Tibial nerve (tissue), 4 donors: ENCODE data around the gene ST8SIA1. TPM values are rescaled to one million over a fixed set of nuclear protein-coding genes. Genes with fewer than 3 reads are reported as not detected.

Source experiments
- DNase-seq, 2 donors: peaks; one replicate each; pipeline ENCODE4 v3.0.0-alpha.2; 2019; ENCODE audit warnings: low spot score in 2 of 2
- H3K27ac ChIP-seq, 4 donors: fragments of 200-600 bp; sonication (generic) in 3 of 4; one replicate each; pipeline ENCODE4 v1.5.1; 2017 to 2019; ENCODE audit warnings: mild to moderate bottlenecking in 1 of 4
- H3K27me3 ChIP-seq, 2 donors: fragments of 200-600 bp; sonication (generic) in 1 of 2; one replicate each; pipeline versions ENCODE4 v1.5.1 to v1.6.0; 2017 to 2019
- H3K36me3 ChIP-seq, 3 donors: fragments of 200-600 bp; sonication (generic); one replicate each; pipeline ENCODE4 v1.5.1; 2018 to 2019
- H3K4me1 ChIP-seq, 4 donors: fragments of 200-600 bp; sonication (generic) in 3 of 4; one replicate each; pipeline ENCODE4 v1.5.1; 2017 to 2019
- H3K4me3 ChIP-seq, 4 donors: fragments of 200-600 bp; sonication (generic) in 3 of 4; one replicate each; pipeline ENCODE4 v1.5.1; 2017 to 2019; ENCODE audit warnings: mild to moderate bottlenecking in 1 of 4, moderate library complexity in 1 of 4
- H3K9me3 ChIP-seq, 4 donors: fragments of 200-600 bp; sonication (generic) in 3 of 4; one replicate each; pipeline ENCODE4 v1.5.1; 2017 to 2019
- EP300 ChIP-seq, 2 donors: sonication (generic); formaldehyde crosslinking; IDR thresholded peaks; one replicate each; pipeline ENCODE4 v1.6.1; 2017; ENCODE audit warnings: antibody characterized with exemption in 2 of 2, mild to moderate bottlenecking in 1 of 2
- POLR2A ChIP-seq, 2 donors: fragments of 450-650 bp; IDR thresholded peaks; one replicate each; pipeline ENCODE4 v1.6.1; 2017; ENCODE audit warnings: antibody characterized with exemption in 2 of 2, mild to moderate bottlenecking in 2 of 2, moderate library complexity in 2 of 2
- WGBS, 2 donors: methylation state at CpG; one replicate each; pipeline ENCODE4 v1.1.5; 2018; 5-methylcytosine and 5-hydroxymethylcytosine counted together
- total RNA-seq, 4 donors: library from RNA; depleted of rRNA; stranded (reverse); fragments of >200 nt; gene quantifications; one replicate each; pipeline ENCODE4 v1.1.0, GENCODE V29; 2016
- TF ChIP-seq, protein P1 (sequence below), 5 experiments: fragments of 200-600 bp in 3 of 5; fragments of 450-650 bp in 2 of 5; sonication (generic) in 3 of 5; IDR thresholded peaks; one replicate each; pipeline ENCODE4 v1.5.1; 2016 to 2019; ENCODE audit warnings: antibody characterized with exemption in 5 of 5, mild to moderate bottlenecking in 3 of 5, moderate library complexity in 2 of 5

ST8SIA1 gene
- total RNA-seq, 4 donors from 2014 or later: 0.63 to 5.1 (median 2.0) TPM

DNA sequence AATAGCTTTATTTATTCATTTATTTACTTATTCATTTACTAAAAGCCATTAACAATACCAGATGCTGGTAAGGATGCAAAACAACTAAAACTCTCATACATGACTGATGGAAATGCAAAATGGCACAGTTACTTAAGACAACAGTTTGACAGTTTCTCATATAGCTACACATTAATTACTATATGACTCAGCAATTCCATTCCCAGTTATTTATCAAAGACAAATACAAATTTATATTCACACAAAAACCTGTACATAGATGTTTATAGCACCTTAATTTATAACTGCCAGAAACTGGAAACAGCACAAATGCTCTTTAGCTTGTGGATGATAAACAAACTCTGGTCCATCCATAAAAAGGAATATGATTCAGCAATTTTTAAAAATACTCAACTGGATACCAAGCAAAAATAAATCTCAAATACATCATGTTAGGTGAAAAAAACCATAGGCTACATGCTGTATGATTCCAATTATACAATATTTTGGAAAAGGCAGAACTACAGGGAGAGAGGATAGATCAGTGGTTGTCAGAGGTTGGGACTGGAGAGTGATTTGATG, 37.9 kb upstream of the ST8SIA1 start:
- peaks cover 0 to 10% (median 3%) of the 10 kb centered on the region in 4 donors for H3K9me3 ChIP-seq
- H3K27ac ChIP-seq: no peak overlapping the region
- peaks cover 0 to 6% (median 0%) of the 10 kb centered on the region in 4 donors for H3K4me1 ChIP-seq
- H3K36me3 ChIP-seq: no peaks in the 10 kb centered on the region
- no peak for DNase-seq
- no peaks in the 10 kb centered on the region for H3K27me3 ChIP-seq
- TF ChIP-seq, protein P1, sequence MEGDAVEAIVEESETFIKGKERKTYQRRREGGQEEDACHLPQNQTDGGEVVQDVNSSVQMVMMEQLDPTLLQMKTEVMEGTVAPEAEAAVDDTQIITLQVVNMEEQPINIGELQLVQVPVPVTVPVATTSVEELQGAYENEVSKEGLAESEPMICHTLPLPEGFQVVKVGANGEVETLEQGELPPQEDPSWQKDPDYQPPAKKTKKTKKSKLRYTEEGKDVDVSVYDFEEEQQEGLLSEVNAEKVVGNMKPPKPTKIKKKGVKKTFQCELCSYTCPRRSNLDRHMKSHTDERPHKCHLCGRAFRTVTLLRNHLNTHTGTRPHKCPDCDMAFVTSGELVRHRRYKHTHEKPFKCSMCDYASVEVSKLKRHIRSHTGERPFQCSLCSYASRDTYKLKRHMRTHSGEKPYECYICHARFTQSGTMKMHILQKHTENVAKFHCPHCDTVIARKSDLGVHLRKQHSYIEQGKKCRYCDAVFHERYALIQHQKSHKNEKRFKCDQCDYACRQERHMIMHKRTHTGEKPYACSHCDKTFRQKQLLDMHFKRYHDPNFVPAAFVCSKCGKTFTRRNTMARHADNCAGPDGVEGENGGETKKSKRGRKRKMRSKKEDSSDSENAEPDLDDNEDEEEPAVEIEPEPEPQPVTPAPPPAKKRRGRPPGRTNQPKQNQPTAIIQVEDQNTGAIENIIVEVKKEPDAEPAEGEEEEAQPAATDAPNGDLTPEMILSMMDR (IDR thresholded peaks at IDR 0.05): no peak
- TF ChIP-seq POLR2A (IDR thresholded peaks at IDR 0.05): no peak
- TF ChIP-seq EP300 (IDR thresholded peaks at IDR 0.05): no peak
- no peak overlapping the region for H3K4me3 ChIP-seq

DNA sequence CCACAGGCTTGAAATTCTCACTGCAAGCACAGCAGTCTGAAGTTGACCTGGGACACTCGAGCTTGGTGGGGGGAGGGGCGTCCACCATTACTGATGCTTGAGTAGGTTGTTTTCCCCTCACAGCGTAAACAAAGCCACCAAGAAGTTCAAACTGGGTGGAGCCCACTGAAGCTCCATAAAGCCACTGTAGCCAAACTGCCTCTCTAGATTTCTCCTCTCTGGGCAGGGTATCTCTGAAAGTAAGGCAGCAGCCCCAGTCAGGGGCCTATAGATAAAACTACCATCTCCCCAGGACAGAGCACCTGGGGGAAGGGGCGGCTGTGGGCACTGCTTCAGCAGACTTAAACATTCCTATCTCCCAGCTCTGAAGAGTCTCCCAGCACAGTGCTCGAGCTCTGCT, 31.7 kb upstream of the ST8SIA1 start:
- peaks cover 0 to 19% (median 3%) of the 10 kb centered on the region in 4 donors for H3K9me3 ChIP-seq
- TF ChIP-seq, protein P1 (IDR thresholded peaks at IDR 0.05): no peak
- no peak for TF ChIP-seq POLR2A (IDR thresholded peaks at IDR 0.05)
- no peak for TF ChIP-seq EP300 (IDR thresholded peaks at IDR 0.05)
- H3K4me1 ChIP-seq: no peaks in the 10 kb centered on the region
- no peak overlapping the region for H3K27ac ChIP-seq
- WGBS, 2 donors: 77 to 84% methylated on average over 3 to 5 of the region's 5 CpGs
- H3K4me3 ChIP-seq: no peak overlapping the region
- H3K36me3 ChIP-seq: no peaks in the 10 kb centered on the region
- DNase-seq: no peak
- no peaks in the 10 kb centered on the region for H3K27me3 ChIP-seq

DNA sequence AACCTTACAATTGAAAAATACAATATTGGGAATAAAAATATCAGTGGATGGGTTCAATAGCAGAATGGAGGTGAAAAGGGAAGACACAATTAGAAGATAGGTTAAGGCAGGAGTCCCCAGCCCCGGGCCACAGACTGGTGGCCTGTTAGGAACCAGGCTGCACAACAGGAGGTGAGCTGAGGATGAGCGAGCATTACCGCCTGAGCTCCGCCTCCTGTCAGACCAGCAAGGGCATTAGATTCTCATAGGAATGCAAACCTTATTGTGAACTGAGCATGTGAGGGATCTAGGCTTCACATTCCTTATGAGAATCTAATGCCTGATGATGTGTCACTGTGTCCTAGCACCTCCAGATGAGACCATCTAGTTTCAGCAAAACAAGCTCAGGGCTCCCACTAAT, 27.3 kb upstream of the ST8SIA1 start:
- 81 to 82% methylated on average over 4 of the region's 4 CpGs for WGBS, 2 donors

DNA sequence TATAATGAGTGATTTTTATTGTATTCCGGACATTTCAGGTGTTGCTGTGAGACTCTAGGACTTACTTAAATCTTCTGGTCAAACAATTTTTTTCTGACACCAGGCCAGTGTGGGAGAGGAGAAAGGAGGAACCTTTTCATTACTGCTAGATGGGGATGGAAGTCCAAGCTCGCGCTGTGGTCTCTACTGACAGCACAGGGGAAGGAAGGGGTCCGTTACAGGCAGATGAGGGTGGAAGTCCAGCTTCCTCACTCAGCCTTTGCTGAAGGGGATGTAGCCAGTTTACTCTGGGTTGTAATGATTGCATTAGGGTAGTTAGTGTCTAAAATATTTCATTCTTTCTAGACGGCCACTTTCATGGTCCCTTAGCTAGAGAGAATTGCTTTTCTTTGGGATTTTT, 26.3 kb upstream of the ST8SIA1 start:
- DNase-seq: no peak
- TF ChIP-seq, protein P1 (IDR thresholded peaks at IDR 0.05): no peak
- TF ChIP-seq POLR2A (IDR thresholded peaks at IDR 0.05): no peak
- TF ChIP-seq EP300 (IDR thresholded peaks at IDR 0.05): no peak
- H3K27me3 ChIP-seq: no peaks in the 10 kb centered on the region

More for the DNA sequence above, 27.3 kb upstream of the ST8SIA1 start:
- H3K27me3 ChIP-seq: no peaks in the 10 kb centered on the region
- H3K36me3 ChIP-seq: no peaks in the 10 kb centered on the region
- peaks cover 0 to 5% (median 0%) of the 10 kb centered on the region in 4 donors for H3K9me3 ChIP-seq
- no peak overlapping the region for H3K4me3 ChIP-seq
- no peak for TF ChIP-seq EP300 (IDR thresholded peaks at IDR 0.05)
- TF ChIP-seq, protein P1 (IDR thresholded peaks at IDR 0.05): no peak
- TF ChIP-seq POLR2A (IDR thresholded peaks at IDR 0.05): no peak
- H3K4me1 ChIP-seq: no peaks in the 10 kb centered on the region
- H3K27ac ChIP-seq: no peak overlapping the region
- DNase-seq: no peak

DNA sequence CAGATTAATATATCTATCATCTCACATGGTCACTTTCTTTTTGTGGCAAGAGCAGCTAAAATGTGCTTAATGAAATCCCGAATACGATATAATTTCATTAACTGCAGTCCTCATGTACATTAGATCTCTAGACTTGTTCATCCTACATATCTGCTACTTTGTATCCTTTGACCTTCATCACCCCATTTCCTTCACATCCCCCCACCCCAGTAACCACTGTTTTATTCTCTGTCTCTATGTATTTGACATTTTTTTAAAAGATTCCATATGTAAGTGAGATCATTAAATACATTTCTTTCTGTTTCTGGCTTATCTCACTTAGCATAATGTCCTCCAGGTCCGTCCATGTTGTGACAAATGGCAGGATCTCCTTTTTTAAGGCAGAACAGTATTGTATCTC, 23.0 kb upstream of the ST8SIA1 start:
- H3K27me3 ChIP-seq: no peaks in the 10 kb centered on the region
- H3K4me3 ChIP-seq: no peak overlapping the region
- H3K9me3 ChIP-seq: peaks cover 0 to 4% (median 0%) of the 10 kb centered on the region in 4 donors
- DNase-seq: no peak
- no peaks in the 10 kb centered on the region for H3K4me1 ChIP-seq
- no peaks in the 10 kb centered on the region for H3K36me3 ChIP-seq
- TF ChIP-seq EP300 (IDR thresholded peaks at IDR 0.05) (no peak), POLR2A (IDR thresholded peaks at IDR 0.05) (no peak)
- TF ChIP-seq, protein P1 (IDR thresholded peaks at IDR 0.05): no peak
- 93% methylated on average over 3 of the region's 3 CpGs for WGBS, 2 donors
- H3K27ac ChIP-seq: no peak overlapping the region

More for the DNA sequence above, 26.3 kb upstream of the ST8SIA1 start:
- Histone ChIP-seq H3K4me1 (no peaks in the 10 kb centered on the region), H3K36me3 (no peaks in the 10 kb centered on the region), H3K27ac (no peak overlapping the region), H3K9me3 (peaks cover 0 to 5% (median 0%) of the 10 kb centered on the region in 4 donors), H3K4me3 (no peak overlapping the region)
- 68 to 76% methylated on average over 5 of the region's 5 CpGs for WGBS, 2 donors
